H9 (cell line): ENCODE measurements around the gene GRM1. TPM values are rescaled to one million over a fixed set of nuclear protein-coding genes. Genes with fewer than 3 reads are reported as not detected.

Experiments
- DNase-seq: peaks from one replicate; pipeline ENCODE4 v3.0.0-alpha.2; 2017
- H2AFZ ChIP-seq: one replicate; pipeline ENCODE4 v1.6.1; 2013; ENCODE audit warnings: mild to moderate bottlenecking, low read length, control low read depth, moderate library complexity
- H2AK5ac ChIP-seq: 2 replicates; pipeline ENCODE4 v1.6.1; 2013; ENCODE audit warnings: low read length, control low read depth, mixed read lengths; ENCODE audit not compliant: insufficient read length
- H2BK120ac ChIP-seq: one replicate; pipeline ENCODE4 v1.6.1; 2013; ENCODE audit warnings: low read depth, mild to moderate bottlenecking, low read length, control low read depth, inconsistent platforms; ENCODE audit not compliant: poor library complexity, severe bottlenecking
- H2BK12ac ChIP-seq: 2 replicates; pipeline ENCODE4 v1.6.1; 2013; ENCODE audit warnings: low read length, control low read depth, mixed read lengths, low read depth; ENCODE audit not compliant: insufficient read length
- H2BK15ac ChIP-seq: 2 replicates; pipeline ENCODE4 v1.6.1; 2013; ENCODE audit warnings: low read depth, low read length, control low read depth
- H2BK20ac ChIP-seq: one replicate; pipeline ENCODE4 v1.6.1; 2013; ENCODE audit warnings: low read depth, mild to moderate bottlenecking, low read length, control low read depth, inconsistent platforms; ENCODE audit not compliant: poor library complexity, severe bottlenecking
- H2BK5ac ChIP-seq: 2 replicates; pipeline ENCODE4 v1.6.1; 2013; ENCODE audit warnings: low read length, control low read depth, mixed read lengths; ENCODE audit not compliant: insufficient read length
- H3K14ac ChIP-seq: 2 replicates; pipeline ENCODE4 v1.6.1; 2013; ENCODE audit warnings: low read length, control low read depth; ENCODE audit not compliant: insufficient read depth
- H3K18ac ChIP-seq: 2 replicates; pipeline ENCODE4 v1.6.1; 2013; ENCODE audit warnings: low read depth, mild to moderate bottlenecking, mixed read lengths, low read length, control low read depth; ENCODE audit not compliant: insufficient read length
- H3K23ac ChIP-seq: 2 replicates; pipeline ENCODE4 v1.6.1; 2013; ENCODE audit warnings: low read length, control low read depth, mixed read lengths, low read depth; ENCODE audit not compliant: insufficient read length
- H3K23me2 ChIP-seq: 2 replicates; pipeline ENCODE4 v1.6.1; 2013; ENCODE audit warnings: low read depth, mild to moderate bottlenecking, mixed read lengths, low read length, control low read depth; ENCODE audit not compliant: insufficient read length, poor library complexity, severe bottlenecking
- H3K27ac ChIP-seq: 2 replicates; pipeline ENCODE4 v1.5.1; 2013; ENCODE audit warnings: low read length, control low read depth, mixed read lengths, low read depth; ENCODE audit not compliant: insufficient read length
- H3K27me3 ChIP-seq: 2 replicates; pipeline ENCODE4 v1.6.1; 2013; ENCODE audit warnings: low read length, control low read depth, inconsistent platforms; ENCODE audit not compliant: insufficient read depth
- H3K4ac ChIP-seq: 2 replicates; pipeline ENCODE4 v1.6.1; 2013; ENCODE audit warnings: low read depth, mild to moderate bottlenecking, control low read depth, inconsistent platforms, low read length, moderate library complexity
- H3K4me1 ChIP-seq: 2 replicates; pipeline ENCODE4 v1.6.1; 2013; ENCODE audit warnings: low read length, control low read depth, inconsistent platforms; ENCODE audit not compliant: insufficient read depth
- H3K4me2 ChIP-seq: 2 replicates; pipeline ENCODE4 v1.6.1; 2013; ENCODE audit warnings: low read length, control low read depth, mixed read lengths; ENCODE audit not compliant: insufficient read length, insufficient read depth
- H3K56ac ChIP-seq: 2 replicates; pipeline ENCODE4 v1.6.1; 2013; ENCODE audit warnings: low read depth, mild to moderate bottlenecking, mixed read lengths, low read length, control low read depth; ENCODE audit not compliant: insufficient read length
- H3K79me1 ChIP-seq: 2 replicates; pipeline ENCODE4 v1.6.1; 2013; ENCODE audit warnings: low read depth, mild to moderate bottlenecking, moderate library complexity, low read length, control low read depth, inconsistent platforms; ENCODE audit not compliant: insufficient read depth, poor library complexity, severe bottlenecking
- H3K79me2 ChIP-seq: 2 replicates; pipeline ENCODE4 v1.6.1; 2013; ENCODE audit warnings: low read length, control low read depth, inconsistent platforms; ENCODE audit not compliant: insufficient read depth
- H3K9ac ChIP-seq: 2 replicates; pipeline ENCODE4 v1.6.1; 2013; ENCODE audit warnings: low read length, control low read depth, mixed read lengths; ENCODE audit not compliant: insufficient read length; ENCODE audit errors: extremely low read depth
- H3K9me3 ChIP-seq: one replicate; pipeline ENCODE4 v1.6.1; 2013; ENCODE audit warnings: low read depth, low read length, inconsistent platforms; ENCODE audit not compliant: control insufficient read depth
- H3T11ph ChIP-seq: one replicate; pipeline ENCODE4 v1.6.1; 2013; ENCODE audit warnings: mild to moderate bottlenecking, low read length, control low read depth, inconsistent platforms
- H4K20me1 ChIP-seq: one replicate; pipeline ENCODE4 v1.6.1; 2013; ENCODE audit not compliant: control insufficient read depth, insufficient read length, insufficient read depth
- H4K5ac ChIP-seq: 2 replicates; pipeline ENCODE4 v1.6.1; 2013; ENCODE audit warnings: low read depth, mild to moderate bottlenecking, mixed read lengths, low read length, control low read depth; ENCODE audit not compliant: insufficient read length
- H4K8ac ChIP-seq: replicated peaks from 2 replicates; pipeline ENCODE4 v1.6.1; 2013; ENCODE audit warnings: low read length, control low read depth, mixed read lengths, low read depth; ENCODE audit not compliant: insufficient read length
- H4K91ac ChIP-seq: 2 replicates; pipeline ENCODE4 v1.6.1; 2013; ENCODE audit warnings: low read depth, mild to moderate bottlenecking, moderate library complexity, mixed read lengths, low read length, control low read depth; ENCODE audit not compliant: insufficient read length
- H3K27ac Mint-ChIP-seq, 3 experiments: 2 replicates in 2 of 3; 3 replicates in 1 of 3; pipeline ENCODE4 v1.8.0; 2020 to 2021; ENCODE audit warnings: mixed read lengths in 3 of 3, mild to moderate bottlenecking in 1 of 3, moderate library complexity in 1 of 3
- H3K27me3 Mint-ChIP-seq: 2 replicates; pipeline ENCODE4 v1.8.0; 2021; ENCODE audit warnings: low read depth, mild to moderate bottlenecking, moderate library complexity, mixed read lengths
- H3K36me3 Mint-ChIP-seq, 3 experiments: 2 replicates in 2 of 3; 3 replicates in 1 of 3; pipeline ENCODE4 v1.8.0; 2020 to 2021; ENCODE audit warnings: low read depth in 3 of 3, mixed read lengths in 3 of 3; ENCODE audit not compliant: insufficient read depth in 1 of 3
- H3K4me1 Mint-ChIP-seq, 2 experiments: 2 replicates each; pipeline ENCODE4 v1.8.0; 2020; ENCODE audit warnings: mixed read lengths in 2 of 2
- H3K4me3 Mint-ChIP-seq, 2 experiments: 2 replicates in 1 of 2; 3 replicates in 1 of 2; pipeline ENCODE4 v1.8.0; 2020 to 2021; ENCODE audit warnings: mild to moderate bottlenecking in 2 of 2, mixed read lengths in 2 of 2, moderate library complexity in 1 of 2
- H3K9me3 Mint-ChIP-seq, 2 experiments: 2 replicates in 1 of 2; 3 replicates in 1 of 2; pipeline ENCODE4 v1.8.0; 2020; ENCODE audit warnings: mild to moderate bottlenecking in 2 of 2, mixed read lengths in 2 of 2, moderate library complexity in 1 of 2
- WGBS: extraction: QIAGEN DNeasy Blood & Tissue Kit; methylation state at CpG from one replicate; pipeline ENCODE4 v1.1.7; 2013; ENCODE audit warnings: missing lambda C conversion rate, low lambda C conversion rate, mixed read lengths; ENCODE audit not compliant: insufficient read length; ENCODE audit errors: extremely low coverage; 5-methylcytosine and 5-hydroxymethylcytosine counted together
- total RNA-seq: library from RNA; stranded (reverse); gene quantifications from 2 replicates; pipeline ENCODE4 v1.2.1, GENCODE V29; 2021
- TF ChIP-seq, protein P1 (sequence below): fragments of 200-600 bp; sonication (generic); conservative IDR thresholded peaks from 3 replicates; pipeline ENCODE4 v1.8.0; 2021; ENCODE audit warnings: antibody characterized with exemption, mild to moderate bottlenecking

The GRM1 gene
- total RNA-seq, 1 experiment from 2014 or later, result 0.39 TPM

DNA sequence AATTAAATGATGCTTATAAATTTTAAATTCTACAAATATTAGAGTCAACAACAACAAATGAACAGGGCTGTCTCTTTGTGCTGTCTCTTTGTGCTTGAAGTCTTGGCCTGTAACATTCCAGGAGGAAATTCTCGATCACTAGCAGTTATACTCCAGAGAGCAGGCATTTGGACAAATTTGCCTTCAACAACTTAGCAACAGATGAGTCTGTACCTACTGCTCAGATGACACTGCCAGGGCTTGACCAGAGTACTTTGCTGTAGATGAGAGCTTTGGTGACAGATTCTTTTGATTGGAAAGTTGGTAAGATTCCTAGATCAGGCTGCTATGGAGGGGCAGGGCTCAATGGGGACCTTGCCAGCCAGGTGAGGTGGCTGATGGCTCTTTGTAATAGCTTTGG lies 217.2 kb downstream of the GRM1 start:
- Histone ChIP-seq H3K79me1 (no peaks in the 10 kb centered on the region), H2AFZ (no peak overlapping the region), H2BK20ac (no peak overlapping the region), H2BK5ac (no peak overlapping the region), H3K4me2 (no peak overlapping the region), H3K18ac (no peak overlapping the region), H3K56ac (no peak overlapping the region), H3K4ac (no peak overlapping the region), H3K9me3 (no peaks in the 10 kb centered on the region), H4K5ac (no peak overlapping the region), H3K4me1 (no peaks in the 10 kb centered on the region), H3T11ph (no peak overlapping the region), H2BK120ac (no peak overlapping the region), H3K27ac (no peak overlapping the region), H3K27me3 (no peaks in the 10 kb centered on the region), H3K79me2 (no peaks in the 10 kb centered on the region), H2BK15ac (no peak overlapping the region), H4K91ac (no peak overlapping the region), H3K14ac (no peak overlapping the region), H3K23ac (no peak overlapping the region), H2AK5ac (no peak overlapping the region), H4K20me1 (no peaks in the 10 kb centered on the region), H4K8ac (no peak overlapping the region), H2BK12ac (no peak overlapping the region), H3K23me2 (no peaks in the 10 kb centered on the region), H3K9ac (no peak overlapping the region)
- peaks cover 4 to 5% of the 10 kb centered on the region in 2 experiments for H3K9me3 Mint-ChIP-seq
- no peak for DNase-seq
- H3K4me1 Mint-ChIP-seq, result peaks cover 6% of the 10 kb centered on the region in 2 experiments
- TF ChIP-seq, protein P1, sequence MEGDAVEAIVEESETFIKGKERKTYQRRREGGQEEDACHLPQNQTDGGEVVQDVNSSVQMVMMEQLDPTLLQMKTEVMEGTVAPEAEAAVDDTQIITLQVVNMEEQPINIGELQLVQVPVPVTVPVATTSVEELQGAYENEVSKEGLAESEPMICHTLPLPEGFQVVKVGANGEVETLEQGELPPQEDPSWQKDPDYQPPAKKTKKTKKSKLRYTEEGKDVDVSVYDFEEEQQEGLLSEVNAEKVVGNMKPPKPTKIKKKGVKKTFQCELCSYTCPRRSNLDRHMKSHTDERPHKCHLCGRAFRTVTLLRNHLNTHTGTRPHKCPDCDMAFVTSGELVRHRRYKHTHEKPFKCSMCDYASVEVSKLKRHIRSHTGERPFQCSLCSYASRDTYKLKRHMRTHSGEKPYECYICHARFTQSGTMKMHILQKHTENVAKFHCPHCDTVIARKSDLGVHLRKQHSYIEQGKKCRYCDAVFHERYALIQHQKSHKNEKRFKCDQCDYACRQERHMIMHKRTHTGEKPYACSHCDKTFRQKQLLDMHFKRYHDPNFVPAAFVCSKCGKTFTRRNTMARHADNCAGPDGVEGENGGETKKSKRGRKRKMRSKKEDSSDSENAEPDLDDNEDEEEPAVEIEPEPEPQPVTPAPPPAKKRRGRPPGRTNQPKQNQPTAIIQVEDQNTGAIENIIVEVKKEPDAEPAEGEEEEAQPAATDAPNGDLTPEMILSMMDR, result no peak
- H3K27ac Mint-ChIP-seq, result no peak overlapping the region
- no CpG with 5 or more reads among the region's 1 CpG for WGBS
- peaks cover 3 to 5% (median 3%) of the 10 kb centered on the region in 3 experiments; a peak in 6 of 7 replicates for H3K36me3 Mint-ChIP-seq
- H3K4me3 Mint-ChIP-seq, result no peak overlapping the region
- no peaks in the 10 kb centered on the region for H3K27me3 Mint-ChIP-seq
